DOHH2 (cell line): ENCODE data around the gene LAMA3.

Experiments
- H3F3A ChIP-seq: fragments of 200-600 bp; sonication (generic), shearing (Covaris generic); 2 replicates; pipeline ENCODE4 v1.6.0; 2016; ENCODE audit warnings: antibody characterized with exemption, mild to moderate bottlenecking; ENCODE audit not compliant: control insufficient read depth, insufficient read depth
- H3K27ac ChIP-seq: fragments of 200-600 bp; sonication (generic); 2 replicates; pipeline ENCODE4 v1.5.1; 2014; ENCODE audit warnings: low read depth, mild to moderate bottlenecking, low read length, moderate library complexity
- H3K27me3 ChIP-seq: fragments of 200-600 bp; sonication (generic); 2 replicates; pipeline ENCODE4 v1.6.1; 2014; ENCODE audit warnings: mild to moderate bottlenecking, low read length, mixed read lengths; ENCODE audit not compliant: control insufficient read depth
- H3K36me3 ChIP-seq: fragments of 200-600 bp; sonication (generic); 2 replicates; pipeline ENCODE4 v1.6.1; 2014; ENCODE audit warnings: mild to moderate bottlenecking, low read length, moderate library complexity, mixed read lengths; ENCODE audit not compliant: control insufficient read depth
- H3K4me1 ChIP-seq: fragments of 200-600 bp; sonication (generic); 2 replicates; pipeline ENCODE4 v1.6.1; 2014; ENCODE audit warnings: mild to moderate bottlenecking, low read length, mixed read lengths; ENCODE audit not compliant: control insufficient read depth
- H3K4me2 ChIP-seq: fragments of 200-600 bp; sonication (generic); 2 replicates; pipeline ENCODE4 v1.6.0; 2014; ENCODE audit warnings: mild to moderate bottlenecking, low read length, moderate library complexity
- H3K4me3 ChIP-seq: fragments of 200-600 bp; sonication (generic); 2 replicates; pipeline ENCODE4 v1.5.1; 2014; ENCODE audit warnings: mild to moderate bottlenecking, low read length, mixed read lengths
- H3K79me2 ChIP-seq: fragments of 200-600 bp; sonication (generic); 2 replicates; pipeline ENCODE4 v1.6.1; 2014; ENCODE audit warnings: mild to moderate bottlenecking, low read length, mixed read lengths; ENCODE audit not compliant: control insufficient read depth
- H3K9me2 ChIP-seq: fragments of 200-600 bp; sonication (generic); replicated peaks from 2 replicates; pipeline ENCODE4 v1.6.1; 2014; ENCODE audit warnings: mild to moderate bottlenecking, low read length, mixed read lengths; ENCODE audit not compliant: control insufficient read depth
- H3K9me3 ChIP-seq: fragments of 200-600 bp; sonication (generic); 2 replicates; pipeline ENCODE4 v1.6.1; 2014; ENCODE audit warnings: antibody characterized with exemption, low read length, mixed read lengths; ENCODE audit not compliant: control insufficient read depth, insufficient read depth
- H4K20me1 ChIP-seq: fragments of 200-600 bp; sonication (generic); 2 replicates; pipeline ENCODE4 v1.6.0; 2014; ENCODE audit warnings: low read depth, mild to moderate bottlenecking, antibody characterized with exemption, low read length, moderate library complexity; ENCODE audit not compliant: control insufficient read depth, insufficient read depth
- EZH2phosphoT487 ChIP-seq: fragments of 200-600 bp; sonication (generic); IDR thresholded peaks from 2 replicates; pipeline ENCODE4 v1.6.1; 2017; ENCODE audit warnings: borderline replicate concordance, mild to moderate bottlenecking, antibody characterized with exemption, low read length, moderate library complexity, mixed read lengths
- TF ChIP-seq, protein P1 (sequence below): fragments of 200-600 bp; sonication (generic); IDR thresholded peaks from one replicate; pipeline ENCODE4 v1.5.1; 2014; ENCODE audit warnings: antibody characterized with exemption, mild to moderate bottlenecking, low read depth, low read length; ENCODE audit not compliant: poor library complexity, severe bottlenecking

LAMA3 gene

DNA sequence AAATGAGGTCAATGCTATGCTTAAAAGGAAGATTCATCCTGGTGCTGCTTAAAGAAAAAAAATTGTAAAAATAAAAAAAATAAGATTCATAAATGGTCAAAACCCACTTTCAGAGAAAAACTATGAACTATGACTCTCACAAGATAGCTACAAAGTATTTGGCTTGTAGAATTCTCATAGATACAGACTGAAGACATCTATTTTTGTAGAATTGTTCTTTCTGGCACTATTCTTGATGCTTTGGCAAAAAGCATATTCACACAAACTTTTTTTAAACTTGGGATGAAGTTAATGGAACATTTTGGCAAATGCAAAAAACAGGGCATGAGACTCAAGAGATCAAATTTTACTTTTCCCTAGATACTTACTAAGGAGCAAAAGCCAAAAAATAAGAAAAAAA, 14.0 kb upstream of the LAMA3 start:
- no peak overlapping the region for H3K4me3 ChIP-seq
- no peaks in the 10 kb centered on the region for H3K4me1 ChIP-seq
- no peaks in the 10 kb centered on the region for H3K36me3 ChIP-seq
- no peaks in the 10 kb centered on the region for H3K9me2 ChIP-seq
- H3K27ac ChIP-seq = no peak overlapping the region
- H4K20me1 ChIP-seq = no peaks in the 10 kb centered on the region
- TF ChIP-seq EZH2phosphoT487 = no peak
- TF ChIP-seq, protein P1, sequence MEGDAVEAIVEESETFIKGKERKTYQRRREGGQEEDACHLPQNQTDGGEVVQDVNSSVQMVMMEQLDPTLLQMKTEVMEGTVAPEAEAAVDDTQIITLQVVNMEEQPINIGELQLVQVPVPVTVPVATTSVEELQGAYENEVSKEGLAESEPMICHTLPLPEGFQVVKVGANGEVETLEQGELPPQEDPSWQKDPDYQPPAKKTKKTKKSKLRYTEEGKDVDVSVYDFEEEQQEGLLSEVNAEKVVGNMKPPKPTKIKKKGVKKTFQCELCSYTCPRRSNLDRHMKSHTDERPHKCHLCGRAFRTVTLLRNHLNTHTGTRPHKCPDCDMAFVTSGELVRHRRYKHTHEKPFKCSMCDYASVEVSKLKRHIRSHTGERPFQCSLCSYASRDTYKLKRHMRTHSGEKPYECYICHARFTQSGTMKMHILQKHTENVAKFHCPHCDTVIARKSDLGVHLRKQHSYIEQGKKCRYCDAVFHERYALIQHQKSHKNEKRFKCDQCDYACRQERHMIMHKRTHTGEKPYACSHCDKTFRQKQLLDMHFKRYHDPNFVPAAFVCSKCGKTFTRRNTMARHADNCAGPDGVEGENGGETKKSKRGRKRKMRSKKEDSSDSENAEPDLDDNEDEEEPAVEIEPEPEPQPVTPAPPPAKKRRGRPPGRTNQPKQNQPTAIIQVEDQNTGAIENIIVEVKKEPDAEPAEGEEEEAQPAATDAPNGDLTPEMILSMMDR = no peak
- H3K9me3 ChIP-seq = no peaks in the 10 kb centered on the region
- H3K4me2 ChIP-seq = no peak overlapping the region
- H3K27me3 ChIP-seq = peaks cover 4% of the 10 kb centered on the region; the same call in 1 of the 2 replicates
- H3K79me2 ChIP-seq = no peaks in the 10 kb centered on the region
- no peaks in the 10 kb centered on the region for H3F3A ChIP-seq

DNA sequence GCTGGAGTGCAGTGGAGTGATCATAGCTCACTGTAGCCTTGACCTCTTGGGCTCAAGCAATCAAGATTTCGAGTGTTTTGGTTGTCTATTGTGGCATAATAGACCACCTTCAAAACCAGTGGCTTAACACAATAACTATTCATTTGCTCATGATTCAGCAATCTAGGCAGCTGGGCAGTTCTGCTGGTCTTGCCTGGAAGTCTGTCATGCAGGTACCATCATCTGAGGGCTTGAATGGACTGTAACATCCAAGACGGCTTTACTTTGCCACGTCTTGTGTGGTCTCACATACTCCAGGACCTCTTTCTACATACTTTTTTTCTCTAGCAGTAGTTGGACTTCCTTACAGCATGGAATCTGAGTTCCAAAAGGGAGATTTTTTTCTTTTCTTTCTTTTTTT, 13.4 kb upstream of the LAMA3 start:
- H3K27me3 ChIP-seq = peaks cover 3% of the 10 kb centered on the region; the same call in 1 of the 2 replicates
- H3K79me2 ChIP-seq = no peaks in the 10 kb centered on the region
- no peaks in the 10 kb centered on the region for H3K36me3 ChIP-seq
- H3K4me1 ChIP-seq = no peaks in the 10 kb centered on the region
- H3K27ac ChIP-seq = no peak overlapping the region
- no peaks in the 10 kb centered on the region for H3K9me3 ChIP-seq
- H3K4me2 ChIP-seq = no peak overlapping the region
- no peaks in the 10 kb centered on the region for H3F3A ChIP-seq
- TF ChIP-seq EZH2phosphoT487 = no peak
- TF ChIP-seq, protein P1 = no peak
- no peaks in the 10 kb centered on the region for H4K20me1 ChIP-seq
- H3K4me3 ChIP-seq = no peak overlapping the region
- no peaks in the 10 kb centered on the region for H3K9me2 ChIP-seq

DNA sequence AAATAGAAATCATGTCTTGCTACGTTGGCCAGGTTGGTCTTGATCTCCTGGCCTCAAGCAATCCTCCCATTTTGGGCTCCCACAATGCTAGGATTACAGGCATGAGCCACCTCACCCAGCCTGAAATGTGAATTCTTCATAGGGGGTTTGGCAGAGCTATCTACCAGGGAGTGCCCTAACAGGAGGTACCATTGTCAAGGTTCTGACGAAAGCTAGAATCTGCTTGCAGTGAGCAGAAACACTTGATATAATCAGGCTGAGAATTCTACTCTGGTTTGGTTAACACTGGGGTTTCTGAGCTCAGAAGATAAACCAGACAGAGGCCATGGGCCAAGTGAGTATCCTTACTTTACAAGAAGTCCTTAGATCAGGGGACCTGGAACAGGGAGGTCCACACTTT, 7.2 kb upstream of the LAMA3 start:
- H3K79me2 ChIP-seq = no peaks in the 10 kb centered on the region
- no peaks in the 10 kb centered on the region for H3K4me1 ChIP-seq
- TF ChIP-seq, protein P1 = no peak
- TF ChIP-seq EZH2phosphoT487 = no peak
- H3K4me2 ChIP-seq = no peak overlapping the region
- no peaks in the 10 kb centered on the region for H3K36me3 ChIP-seq
- no peaks in the 10 kb centered on the region for H4K20me1 ChIP-seq
- no peak overlapping the region for H3K27ac ChIP-seq
- H3K27me3 ChIP-seq = no peaks in the 10 kb centered on the region
- H3F3A ChIP-seq = no peaks in the 10 kb centered on the region
- H3K4me3 ChIP-seq = no peak overlapping the region
- no peaks in the 10 kb centered on the region for H3K9me2 ChIP-seq
- no peaks in the 10 kb centered on the region for H3K9me3 ChIP-seq

DNA sequence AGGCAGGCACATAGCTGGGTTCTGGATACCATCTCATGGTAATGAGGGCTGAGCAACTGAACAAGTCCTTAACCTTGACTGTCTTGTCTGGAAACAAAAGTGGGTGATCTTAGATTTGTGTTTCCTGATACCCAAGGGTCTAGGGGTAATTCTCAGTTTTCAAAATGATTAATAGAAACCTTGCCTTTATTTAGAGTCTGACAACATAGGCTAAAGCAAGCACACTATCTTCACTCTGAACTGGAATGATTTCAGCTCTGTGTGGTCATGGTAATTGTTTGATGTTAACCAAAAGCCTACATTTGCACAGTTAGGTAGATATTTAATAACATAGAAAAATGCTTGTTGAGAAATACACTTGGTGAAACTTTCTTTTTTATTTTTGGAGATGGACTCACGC, 6.8 kb upstream of the LAMA3 start:
- Histone ChIP-seq H4K20me1 (no peaks in the 10 kb centered on the region), H3K79me2 (no peaks in the 10 kb centered on the region), H3F3A (no peaks in the 10 kb centered on the region), H3K4me3 (no peak overlapping the region), H3K9me2 (no peaks in the 10 kb centered on the region), H3K36me3 (no peaks in the 10 kb centered on the region), H3K4me2 (no peak overlapping the region), H3K27ac (no peak overlapping the region), H3K9me3 (no peaks in the 10 kb centered on the region), H3K4me1 (no peaks in the 10 kb centered on the region), H3K27me3 (no peaks in the 10 kb centered on the region)
- TF ChIP-seq, protein P1 = no peak
- no peak for TF ChIP-seq EZH2phosphoT487
